ENCODE results near the gene SCAPER.

- no peak for TF ChIP-seq CTCF (conservative IDR thresholded peaks at IDR 0.05; ENCODE audit: low read length)
- no peak for TF ChIP-seq EZH2phosphoT487 (IDR thresholded peaks at IDR 0.05; ENCODE audit: borderline replicate concordance, low read depth, low read length)
Measured at GRCh38 chr15:76447728-76448441, 457.3 kb downstream of the SCAPER start.

Measured in OCI-LY7 (cell line).